ENCODE results near the gene TBXAS1. TPM values are rescaled to one million over a fixed set of nuclear protein-coding genes. Genes with fewer than 3 reads are reported as not detected.

The TBXAS1 gene
- total RNA-seq, 4 donors from 2014 or later, result 9.0 to 22.2 (median 14.6) TPM

DNA sequence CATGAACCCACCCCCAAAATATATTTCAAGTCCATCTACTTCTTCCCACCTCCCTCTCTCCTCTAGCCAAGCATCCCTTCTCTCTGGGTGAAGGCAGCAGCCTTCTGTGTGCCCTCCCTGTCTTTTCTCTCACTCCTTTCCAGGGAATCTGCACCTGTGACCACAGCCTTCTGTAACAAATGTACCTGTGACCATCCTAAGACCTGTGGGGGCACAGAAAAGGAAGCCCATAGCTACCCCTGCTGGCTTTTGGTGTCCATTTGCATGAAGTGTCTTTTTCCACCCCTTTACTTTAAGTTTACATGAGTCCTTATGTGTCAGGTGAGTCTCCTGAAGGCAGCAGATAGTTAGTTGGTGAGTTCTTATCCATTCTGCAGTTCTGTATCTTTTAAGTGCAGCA, 2.0 kb upstream of the TBXAS1 start:
- in situ Hi-C loops (cut with MboI; ENCODE audit: low pct_ligation_motif_present in 1 of 4, low pct_unique_long_range_greater_than_20kb in 1 of 4, low sequenced_read_pairs in 3 of 4) (no loop called here), intact Hi-C loops (cut with DNase I; ENCODE audit: low total_unique reads) (no loop called here)
- H3K4me1 ChIP-seq, result peaks cover 0 to 22% (median 7%) of the 10 kb centered on the region in 4 donors
- no peaks in the 10 kb centered on the region for H3K36me3 ChIP-seq
- no peaks in the 10 kb centered on the region for H3K9me3 ChIP-seq
- no peak overlapping the region for H3K4me3 ChIP-seq
- no peak for DNase-seq
- H3K27ac ChIP-seq, result no peak overlapping the region
- H3K27me3 ChIP-seq, result no peaks in the 10 kb centered on the region
- TF ChIP-seq, protein P1, sequence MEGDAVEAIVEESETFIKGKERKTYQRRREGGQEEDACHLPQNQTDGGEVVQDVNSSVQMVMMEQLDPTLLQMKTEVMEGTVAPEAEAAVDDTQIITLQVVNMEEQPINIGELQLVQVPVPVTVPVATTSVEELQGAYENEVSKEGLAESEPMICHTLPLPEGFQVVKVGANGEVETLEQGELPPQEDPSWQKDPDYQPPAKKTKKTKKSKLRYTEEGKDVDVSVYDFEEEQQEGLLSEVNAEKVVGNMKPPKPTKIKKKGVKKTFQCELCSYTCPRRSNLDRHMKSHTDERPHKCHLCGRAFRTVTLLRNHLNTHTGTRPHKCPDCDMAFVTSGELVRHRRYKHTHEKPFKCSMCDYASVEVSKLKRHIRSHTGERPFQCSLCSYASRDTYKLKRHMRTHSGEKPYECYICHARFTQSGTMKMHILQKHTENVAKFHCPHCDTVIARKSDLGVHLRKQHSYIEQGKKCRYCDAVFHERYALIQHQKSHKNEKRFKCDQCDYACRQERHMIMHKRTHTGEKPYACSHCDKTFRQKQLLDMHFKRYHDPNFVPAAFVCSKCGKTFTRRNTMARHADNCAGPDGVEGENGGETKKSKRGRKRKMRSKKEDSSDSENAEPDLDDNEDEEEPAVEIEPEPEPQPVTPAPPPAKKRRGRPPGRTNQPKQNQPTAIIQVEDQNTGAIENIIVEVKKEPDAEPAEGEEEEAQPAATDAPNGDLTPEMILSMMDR (IDR thresholded peaks at IDR 0.05), result no peak
- no peak for TF ChIP-seq POLR2A (IDR thresholded peaks at IDR 0.05)
- TF ChIP-seq POLR2AphosphoS5 (IDR thresholded peaks at IDR 0.05), result no peak
- no peak for TF ChIP-seq EP300 (IDR thresholded peaks at IDR 0.05; ENCODE audit: low read depth)

DNA sequence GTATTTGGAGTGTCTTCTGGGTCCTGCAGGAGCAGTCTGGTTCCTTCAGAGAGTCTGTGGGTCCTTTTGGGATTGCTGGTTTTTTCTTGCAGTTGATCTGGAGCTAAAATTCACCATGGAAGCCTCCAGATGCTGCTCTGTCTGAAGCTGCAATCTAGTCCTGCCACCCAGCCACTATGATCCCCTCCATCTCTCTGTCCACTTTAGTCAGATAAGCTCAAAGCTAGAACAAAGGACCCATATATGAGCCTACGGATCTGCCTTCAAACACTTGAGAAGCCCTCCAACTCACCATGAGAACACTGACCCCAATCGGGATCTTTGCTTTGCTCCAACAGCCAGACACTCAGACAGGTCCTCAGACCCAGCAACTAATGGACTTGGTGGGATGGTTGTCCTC, 618 bp upstream of the TBXAS1 start:
- H3K9me3 ChIP-seq, result no peaks in the 10 kb centered on the region
- DNase-seq, result no peak
- WGBS, 2 donors (ENCODE audit: low coverage in 1 of 2), result 86% methylated on average over 2 of the region's 2 CpGs; no CpG with 5 or more reads in 1 of the 2 donors
- in situ Hi-C loops (cut with MboI; ENCODE audit: low pct_ligation_motif_present in 1 of 4, low pct_unique_long_range_greater_than_20kb in 1 of 4, low sequenced_read_pairs in 3 of 4) (no loop called here), intact Hi-C loops (cut with DNase I; ENCODE audit: low total_unique reads) (no loop called here)
- H3K27me3 ChIP-seq, result no peaks in the 10 kb centered on the region
- H3K36me3 ChIP-seq, result no peaks in the 10 kb centered on the region
- H3K4me1 ChIP-seq, result peaks cover 0 to 22% (median 7%) of the 10 kb centered on the region in 4 donors
- TF ChIP-seq, protein P1 (IDR thresholded peaks at IDR 0.05), result no peak
- no peak for TF ChIP-seq POLR2AphosphoS5 (IDR thresholded peaks at IDR 0.05)
- TF ChIP-seq EP300 (IDR thresholded peaks at IDR 0.05; ENCODE audit: low read depth), result no peak
- H3K4me3 ChIP-seq, result no peak overlapping the region
- H3K27ac ChIP-seq, result peak overlapping the region in 2 of 4 donors; percentile 48 to 78

DNA sequence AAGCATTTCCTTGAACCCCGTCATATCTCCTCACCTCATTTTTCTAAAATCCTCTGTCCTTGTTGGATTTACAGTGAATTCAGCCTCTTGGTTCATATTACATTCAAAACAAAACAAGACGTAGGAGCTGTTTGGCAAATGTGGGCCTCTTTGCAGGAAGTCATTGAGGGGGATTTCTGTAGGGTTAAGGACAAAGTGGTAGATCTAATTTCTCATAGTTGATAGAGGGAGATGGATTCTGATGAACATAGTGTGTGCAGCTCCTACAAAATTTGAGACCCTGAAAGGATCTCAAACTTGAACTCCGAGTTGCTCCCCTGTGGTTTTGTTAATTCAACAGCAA, 682 bp downstream of the TBXAS1 start:
- intact Hi-C loops (cut with DNase I; ENCODE audit: low total_unique reads), result loop anchor here (1.0 kb wide), 1 partner anchor 36 kb away; no protein-coding TSS in a partner anchor
- Histone ChIP-seq H3K4me1 (peaks cover 0 to 22% (median 7%) of the 10 kb centered on the region in 4 donors), H3K27me3 (no peaks in the 10 kb centered on the region), H3K4me3 (peak overlapping the region in 3 of 4 donors; percentile 11 to 34 (median 18)), H3K36me3 (no peaks in the 10 kb centered on the region), H3K27ac (peak overlapping the region; percentile 48 to 80 (median 75)), H3K9me3 (peaks cover 0 to 5% of the 10 kb centered on the region in 2 donors)
- WGBS, 2 donors (ENCODE audit: low coverage in 1 of 2), result 41 to 46% methylated on average over 3 of the region's 3 CpGs
- DNase-seq, result no peak
- TF ChIP-seq POLR2A (IDR thresholded peaks at IDR 0.05) (no peak), POLR2AphosphoS5 (IDR thresholded peaks at IDR 0.05) (no peak), EP300 (IDR thresholded peaks at IDR 0.05; ENCODE audit: low read depth) (no peak)
- TF ChIP-seq, protein P1 (IDR thresholded peaks at IDR 0.05), result no peak
- in situ Hi-C loops (cut with MboI; ENCODE audit: low pct_ligation_motif_present in 1 of 4, low pct_unique_long_range_greater_than_20kb in 1 of 4, low sequenced_read_pairs in 3 of 4), result no loop called here

DNA sequence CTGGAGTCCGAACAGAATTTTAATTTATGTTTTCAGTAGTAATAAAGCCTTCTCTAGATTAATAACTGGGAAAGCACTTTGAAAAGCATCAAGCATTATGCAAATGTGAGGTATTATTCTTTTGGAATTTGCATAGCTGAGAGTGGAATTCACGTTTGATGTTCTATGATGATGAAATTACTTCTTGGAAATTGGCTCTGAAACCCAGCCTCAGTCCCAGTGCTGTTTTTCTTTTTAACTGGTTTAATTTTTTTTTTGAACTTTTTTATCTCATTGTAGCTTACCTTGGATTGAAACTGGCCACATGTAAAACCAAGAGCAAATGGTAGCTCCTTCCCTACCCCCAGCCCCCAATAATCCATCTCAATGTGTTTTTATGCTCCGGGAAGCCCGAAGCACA, 1.2 kb downstream of the TBXAS1 start:
- 73 to 81% methylated on average over 4 of the region's 4 CpGs for WGBS, 2 donors (ENCODE audit: low coverage in 1 of 2)
- Histone ChIP-seq H3K27me3 (no peaks in the 10 kb centered on the region), H3K9me3 (peaks cover 0 to 5% of the 10 kb centered on the region in 2 donors), H3K27ac (peak overlapping the region; percentile 15 to 80 (median 63)), H3K4me3 (peak overlapping the region in 2 of 4 donors; percentile 4 to 34), H3K36me3 (no peaks in the 10 kb centered on the region), H3K4me1 (peaks cover 0 to 22% (median 7%) of the 10 kb centered on the region in 4 donors)
- TF ChIP-seq POLR2A (IDR thresholded peaks at IDR 0.05) (no peak), POLR2AphosphoS5 (IDR thresholded peaks at IDR 0.05) (no peak), EP300 (IDR thresholded peaks at IDR 0.05; ENCODE audit: low read depth) (no peak)
- TF ChIP-seq, protein P1 (IDR thresholded peaks at IDR 0.05), result no peak
- in situ Hi-C loops (cut with MboI; ENCODE audit: low pct_ligation_motif_present in 1 of 4, low pct_unique_long_range_greater_than_20kb in 1 of 4, low sequenced_read_pairs in 3 of 4) (no loop called here), intact Hi-C loops (cut with DNase I; ENCODE audit: low total_unique reads) (no loop called here)
- DNase-seq, result no peak

Data from transverse colon (tissue), 4 donors.